WTC11 (cell line): ENCODE data around the gene MLH3.

Experiments
- ATF2 ChIP-seq: sonication (generic); formaldehyde crosslinking; IDR thresholded peaks from 2 replicates; pipeline ENCODE4 v1.8.1; 2022; ENCODE audit warnings: low read depth, missing genetic modification reagents, borderline replicate concordance
- ATF6 ChIP-seq: sonication (generic); formaldehyde crosslinking; IDR thresholded peaks from 2 replicates; pipeline ENCODE4 v1.8.1; 2023; ENCODE audit warnings: mild to moderate bottlenecking, missing genetic modification reagents
- CTCF ChIP-seq: fragments of 200-600 bp; IDR thresholded peaks from 2 replicates; pipeline ENCODE4 v1.8.0; 2022; ENCODE audit warnings: antibody characterized with exemption
- GRHL2 ChIP-seq: fragments of 250-450 bp; sonication (Bioruptor Pico); IDR thresholded peaks from 2 replicates; pipeline ENCODE4 v1.8.0; 2022; ENCODE audit warnings: mild to moderate bottlenecking, moderate library complexity; ENCODE audit not compliant: insufficient replicate concordance, severe bottlenecking
- IRF1 ChIP-seq: sonication (generic); formaldehyde crosslinking; IDR thresholded peaks from 2 replicates; pipeline ENCODE4 v1.8.0; 2023; ENCODE audit warnings: missing genetic modification reagents
- MAX ChIP-seq: sonication (generic); formaldehyde crosslinking; IDR thresholded peaks from 2 replicates; pipeline ENCODE4 v1.8.0; 2022; ENCODE audit warnings: mild to moderate bottlenecking, missing genetic modification reagents
- RORB ChIP-seq: fragments of 250-450 bp; sonication (Bioruptor Pico); IDR thresholded peaks from 2 replicates; pipeline ENCODE4 v1.9.0; 2021; ENCODE audit warnings: mild to moderate bottlenecking
- STAT6 ChIP-seq: sonication (generic); formaldehyde crosslinking; conservative IDR thresholded peaks from 2 replicates; pipeline ENCODE4 v1.8.1; 2023; ENCODE audit warnings: mild to moderate bottlenecking, low read depth, missing genetic modification reagents, moderate library complexity
- ZNF263 ChIP-seq: sonication (generic); formaldehyde crosslinking; IDR thresholded peaks from 2 replicates; pipeline ENCODE4 v1.8.1; 2022; ENCODE audit warnings: low read depth, mild to moderate bottlenecking, moderate library complexity, missing genetic modification reagents
- TF ChIP-seq, protein P1 (sequence below): sonication (generic); formaldehyde crosslinking; IDR thresholded peaks from 2 replicates; pipeline ENCODE4 v1.8.0; 2022; ENCODE audit warnings: mild to moderate bottlenecking, missing genetic modification reagents
- TF ChIP-seq, protein P2 (sequence below): sonication (generic); formaldehyde crosslinking; IDR thresholded peaks from 2 replicates; pipeline ENCODE4 v1.8.0; 2022; ENCODE audit warnings: mild to moderate bottlenecking, missing genetic modification reagents
- TF ChIP-seq, protein P3 (sequence below): sonication (generic); formaldehyde crosslinking; IDR thresholded peaks from 2 replicates; pipeline ENCODE4 v1.8.1; 2023; ENCODE audit warnings: mild to moderate bottlenecking, missing genetic modification reagents, moderate library complexity

DNA sequence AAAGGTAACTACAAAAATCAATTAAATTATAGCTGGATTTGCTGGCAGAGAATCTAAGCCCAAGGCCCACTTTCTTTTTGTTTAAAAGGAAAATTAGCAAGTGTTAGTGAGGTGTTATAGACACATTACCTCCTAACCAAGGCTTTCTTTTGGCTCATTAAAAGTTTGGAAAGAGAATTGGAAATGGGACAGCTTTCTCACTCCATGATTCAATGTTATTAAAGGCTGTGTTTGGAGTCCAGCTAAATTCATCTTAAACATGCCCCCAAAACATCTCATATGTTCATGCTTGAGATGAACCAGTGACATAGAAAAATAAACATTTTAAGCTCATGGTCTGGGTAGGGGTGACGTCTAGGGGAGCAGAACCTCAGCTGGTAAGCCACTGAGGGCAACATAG is 82.5 kb downstream of the MLH3 start:
- TF ChIP-seq CTCF (no peak), RORB (CRISPR knock-in tag) (no peak), ATF6 (CRISPR knock-in tag) (no peak), ATF2 (CRISPR knock-in tag) (no peak), GRHL2 (CRISPR knock-in tag) (no peak), STAT6 (CRISPR knock-in tag) (no peak), MAX (CRISPR knock-in tag) (no peak), ZNF263 (CRISPR knock-in tag) (no peak), IRF1 (CRISPR knock-in tag) (no peak)
- TF ChIP-seq, protein P1, sequence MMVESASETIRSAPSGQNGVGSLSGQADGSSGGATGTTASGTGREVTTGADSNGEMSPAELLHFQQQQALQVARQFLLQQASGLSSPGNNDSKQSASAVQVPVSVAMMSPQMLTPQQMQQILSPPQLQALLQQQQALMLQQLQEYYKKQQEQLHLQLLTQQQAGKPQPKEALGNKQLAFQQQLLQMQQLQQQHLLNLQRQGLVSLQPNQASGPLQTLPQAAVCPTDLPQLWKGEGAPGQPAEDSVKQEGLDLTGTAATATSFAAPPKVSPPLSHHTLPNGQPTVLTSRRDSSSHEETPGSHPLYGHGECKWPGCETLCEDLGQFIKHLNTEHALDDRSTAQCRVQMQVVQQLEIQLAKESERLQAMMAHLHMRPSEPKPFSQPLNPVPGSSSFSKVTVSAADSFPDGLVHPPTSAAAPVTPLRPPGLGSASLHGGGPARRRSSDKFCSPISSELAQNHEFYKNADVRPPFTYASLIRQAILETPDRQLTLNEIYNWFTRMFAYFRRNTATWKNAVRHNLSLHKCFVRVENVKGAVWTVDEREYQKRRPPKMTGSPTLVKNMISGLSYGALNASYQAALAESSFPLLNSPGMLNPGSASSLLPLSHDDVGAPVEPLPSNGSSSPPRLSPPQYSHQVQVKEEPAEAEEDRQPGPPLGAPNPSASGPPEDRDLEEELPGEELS, result no peak
- TF ChIP-seq, protein P2, sequence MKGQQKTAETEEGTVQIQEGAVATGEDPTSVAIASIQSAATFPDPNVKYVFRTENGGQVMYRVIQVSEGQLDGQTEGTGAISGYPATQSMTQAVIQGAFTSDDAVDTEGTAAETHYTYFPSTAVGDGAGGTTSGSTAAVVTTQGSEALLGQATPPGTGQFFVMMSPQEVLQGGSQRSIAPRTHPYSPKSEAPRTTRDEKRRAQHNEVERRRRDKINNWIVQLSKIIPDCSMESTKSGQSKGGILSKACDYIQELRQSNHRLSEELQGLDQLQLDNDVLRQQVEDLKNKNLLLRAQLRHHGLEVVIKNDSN (CRISPR knock-in tag), result no peak
- TF ChIP-seq, protein P3, sequence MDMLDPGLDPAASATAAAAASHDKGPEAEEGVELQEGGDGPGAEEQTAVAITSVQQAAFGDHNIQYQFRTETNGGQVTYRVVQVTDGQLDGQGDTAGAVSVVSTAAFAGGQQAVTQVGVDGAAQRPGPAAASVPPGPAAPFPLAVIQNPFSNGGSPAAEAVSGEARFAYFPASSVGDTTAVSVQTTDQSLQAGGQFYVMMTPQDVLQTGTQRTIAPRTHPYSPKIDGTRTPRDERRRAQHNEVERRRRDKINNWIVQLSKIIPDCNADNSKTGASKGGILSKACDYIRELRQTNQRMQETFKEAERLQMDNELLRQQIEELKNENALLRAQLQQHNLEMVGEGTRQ, result no peak
